ENCODE results near the gene GATB.

GATB gene

DNA sequence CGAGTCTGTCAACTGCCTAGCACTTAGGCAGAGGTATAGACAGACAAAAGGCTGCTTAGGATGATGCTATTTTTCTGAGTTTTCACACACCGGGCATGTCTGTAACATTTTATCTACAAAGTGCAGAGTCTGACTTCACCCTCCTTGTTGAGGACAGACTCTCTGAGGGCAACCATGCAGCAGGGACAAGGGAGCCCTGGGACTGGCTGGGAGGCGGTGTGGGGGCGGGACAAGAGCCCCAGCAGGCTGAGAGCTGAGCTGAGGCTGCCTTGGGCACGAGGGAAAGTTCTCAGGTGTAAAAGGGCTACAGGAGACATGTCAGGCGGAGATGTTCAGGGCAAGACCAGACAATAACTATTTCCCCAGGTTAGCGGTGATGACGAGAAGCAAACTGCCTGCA, 81.6 kb downstream of the GATB start:
- FAIRE-seq (no peak), DNase-seq (ENCODE audit: extremely low spot score, insufficient read length, low read depth) (no peak)

DNA sequence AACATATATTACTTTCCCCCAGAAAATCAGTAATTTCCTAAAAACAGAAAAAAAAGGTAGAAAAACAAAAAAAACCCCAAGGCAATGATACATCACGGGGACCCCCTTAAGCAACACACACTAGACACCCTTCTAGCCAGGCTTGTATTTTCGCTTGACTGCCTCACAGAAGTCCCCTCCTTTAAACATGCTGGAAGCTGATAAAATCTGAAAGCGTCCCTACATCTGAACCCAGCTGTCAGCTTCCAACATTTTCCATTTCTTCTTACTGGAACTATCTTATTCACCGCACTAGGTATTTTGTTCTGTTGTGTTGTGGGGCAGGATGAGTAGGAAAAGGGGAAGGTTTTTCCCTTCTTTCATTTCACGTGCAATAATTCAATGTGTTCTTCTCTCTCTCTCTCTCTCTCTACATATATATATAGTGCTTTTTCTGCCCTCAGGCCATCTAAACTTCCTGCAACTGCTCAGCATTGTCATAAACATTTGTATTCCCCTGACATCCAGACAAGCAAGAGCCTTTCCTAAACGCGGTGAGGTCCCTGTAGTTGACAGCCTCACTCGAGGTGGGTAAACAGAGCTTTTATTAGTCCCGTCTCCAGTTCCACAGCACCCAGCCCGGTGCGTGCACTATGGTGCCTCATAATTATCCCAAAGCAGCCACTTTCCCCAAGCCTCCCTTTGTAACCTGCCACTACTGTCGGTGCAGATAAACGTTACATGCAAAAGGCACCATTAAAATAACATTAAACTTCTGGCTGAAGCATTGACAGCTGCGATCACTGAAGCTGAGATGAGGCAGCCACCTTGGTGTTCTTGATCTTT, 82.5 kb downstream of the GATB start:
- DNase-seq (ENCODE audit: extremely low spot score, insufficient read length, low read depth) (no peak), FAIRE-seq (no peak)

DNA sequence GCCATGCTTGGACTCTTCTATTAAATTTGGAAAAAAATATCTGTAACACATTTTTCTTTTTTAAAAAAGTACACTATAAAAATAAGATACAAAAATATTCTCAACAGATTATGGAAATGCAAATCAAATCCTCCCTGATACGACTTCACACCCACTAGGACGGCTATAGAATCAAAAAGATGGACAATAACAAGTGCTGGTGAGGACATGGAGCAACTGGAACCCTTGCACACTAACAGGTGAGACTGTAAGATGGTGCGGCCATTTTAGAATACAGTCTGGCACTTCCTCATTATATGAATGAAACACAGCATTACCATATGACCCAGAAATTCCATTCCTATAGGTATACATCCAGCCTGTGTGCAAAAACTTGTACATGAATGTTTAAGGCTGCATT, 83.6 kb downstream of the GATB start:
- no peak for FAIRE-seq
- DNase-seq (ENCODE audit: extremely low spot score, insufficient read length, low read depth) = no peak

DNA sequence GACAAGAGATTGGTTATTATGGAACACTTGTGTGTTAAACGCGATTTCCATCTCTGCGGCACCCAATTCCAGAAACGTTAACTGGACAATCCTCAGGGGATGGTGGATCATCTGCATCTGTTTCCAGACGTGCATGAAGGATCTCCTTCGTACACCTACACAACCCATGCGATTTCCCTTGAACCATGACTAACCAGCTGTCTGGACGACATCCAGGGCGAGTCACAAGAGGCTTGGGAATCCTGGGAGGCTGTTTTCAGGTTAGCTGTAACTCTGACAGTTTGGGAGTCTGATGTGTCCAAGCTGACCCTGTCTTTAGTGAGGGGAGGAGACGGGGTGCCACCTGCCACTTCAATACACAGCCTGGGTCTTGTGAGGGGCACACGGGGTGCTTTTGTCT, 84.5 kb downstream of the GATB start:
- FAIRE-seq (no peak), DNase-seq (ENCODE audit: extremely low spot score, insufficient read length, low read depth) (no peak)

DNA sequence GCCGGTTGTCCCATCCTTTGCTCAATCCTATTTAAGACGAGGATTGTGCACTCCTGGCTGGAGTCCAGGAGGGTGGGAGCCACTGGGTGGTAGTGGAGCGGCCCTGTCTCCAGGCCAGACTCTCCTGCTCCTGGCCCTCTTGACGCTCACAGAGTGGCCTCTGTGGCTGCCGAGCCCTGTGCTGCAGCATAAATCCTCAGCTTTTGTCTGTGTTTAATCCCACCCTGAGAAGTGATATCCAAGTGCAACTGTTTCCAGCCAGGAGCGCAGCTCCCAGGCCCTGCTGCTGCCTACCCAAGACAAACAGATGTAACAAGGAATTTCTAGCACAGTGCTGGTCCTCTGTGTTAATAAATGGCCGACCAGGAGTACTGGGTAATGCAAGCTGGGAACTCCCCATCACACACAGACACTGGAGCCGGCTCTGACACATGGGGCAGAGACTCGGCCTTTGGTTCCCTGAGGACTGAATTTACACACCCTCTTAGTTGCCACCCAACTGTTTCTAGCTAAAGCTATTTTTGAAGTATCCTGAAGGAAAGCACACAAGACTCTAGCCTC, 85.3 kb downstream of the GATB start:
- DNase-seq (ENCODE audit: extremely low spot score, insufficient read length, low read depth) = no peak
- no peak for FAIRE-seq

DNA sequence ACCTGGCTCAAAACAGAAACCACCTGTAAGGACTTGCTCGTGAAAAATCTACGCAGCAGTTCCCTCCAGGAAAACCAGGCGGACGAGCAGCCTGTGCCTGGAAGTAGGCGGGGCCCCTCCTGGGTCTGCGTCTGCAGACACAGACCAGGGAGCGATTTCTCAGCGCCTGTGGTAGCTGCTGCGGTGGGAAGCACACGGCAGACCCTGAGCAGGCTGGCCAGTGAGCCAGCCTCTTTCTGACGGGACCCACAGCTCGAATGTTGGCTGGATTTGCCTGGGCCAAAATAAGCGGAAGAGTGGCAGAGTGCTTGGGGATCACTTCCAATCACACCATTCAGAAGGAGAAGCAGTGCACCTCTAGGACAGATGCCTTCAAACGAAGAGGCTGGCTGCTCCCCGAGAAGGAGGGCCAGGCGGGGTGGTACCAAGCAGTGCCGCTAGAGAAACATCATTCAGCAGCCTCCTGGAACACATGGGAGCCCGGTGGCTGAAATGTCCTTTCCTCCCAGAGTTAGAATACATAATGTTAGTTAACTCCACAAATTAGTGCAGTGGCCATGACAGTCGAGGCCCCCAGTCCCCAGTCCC, 85.9 kb downstream of the GATB start:
- FAIRE-seq (no peak), DNase-seq (ENCODE audit: extremely low spot score, insufficient read length, low read depth) (no peak)

DNA sequence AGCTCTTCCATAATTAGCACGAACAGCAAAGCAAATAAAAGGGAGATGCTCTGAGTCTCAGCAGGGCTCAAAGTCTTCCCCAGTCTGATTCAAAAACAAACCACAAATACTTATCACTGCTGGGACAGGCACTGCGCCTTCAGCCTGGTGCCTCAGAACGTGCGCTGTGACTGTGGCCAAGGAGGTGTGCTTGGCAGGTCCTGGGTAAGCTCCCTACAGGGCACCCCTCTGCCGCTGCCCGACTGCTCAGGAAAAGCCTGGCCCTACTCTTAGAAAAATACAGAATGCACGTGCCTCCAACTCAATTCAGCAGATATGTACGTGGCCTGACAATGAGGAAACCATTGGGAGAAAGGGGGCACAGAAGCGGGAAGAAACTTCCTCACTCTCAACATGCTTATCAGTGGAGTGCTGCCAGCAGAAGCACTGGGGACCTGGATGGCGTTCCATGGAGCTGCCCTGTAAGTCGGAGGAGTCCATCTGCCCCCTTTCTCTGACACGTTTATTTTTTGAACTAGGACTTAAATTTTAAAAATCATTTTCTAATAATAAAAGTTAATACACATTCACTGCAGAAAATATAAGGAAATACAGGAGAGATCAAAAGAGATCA, 86.8 kb downstream of the GATB start:
- DNase-seq (ENCODE audit: extremely low spot score, insufficient read length, low read depth) = no peak
- no peak for FAIRE-seq

DNA sequence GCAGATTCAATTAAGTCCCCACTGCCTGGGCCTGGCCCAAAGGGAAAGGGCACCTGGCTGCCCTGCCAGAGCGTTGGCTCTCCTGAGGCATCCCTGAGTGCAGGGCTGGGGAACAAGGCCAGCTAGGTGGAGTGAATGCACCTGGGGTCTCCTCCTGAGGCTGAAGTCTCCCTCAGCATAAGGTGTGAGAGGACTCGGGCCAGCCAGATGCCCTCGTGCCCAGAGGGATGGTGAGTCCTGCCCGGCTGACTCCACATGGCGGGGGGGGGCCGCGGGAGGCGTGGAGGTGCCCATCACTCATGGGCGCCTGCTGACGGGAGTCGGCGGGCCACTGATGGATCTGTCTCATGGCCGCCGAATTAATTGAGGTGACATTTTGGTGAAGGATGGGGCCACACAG, 87.8 kb downstream of the GATB start:
- no peak for FAIRE-seq
- DNase-seq (ENCODE audit: extremely low spot score, insufficient read length, low read depth) = no peak

DNA sequence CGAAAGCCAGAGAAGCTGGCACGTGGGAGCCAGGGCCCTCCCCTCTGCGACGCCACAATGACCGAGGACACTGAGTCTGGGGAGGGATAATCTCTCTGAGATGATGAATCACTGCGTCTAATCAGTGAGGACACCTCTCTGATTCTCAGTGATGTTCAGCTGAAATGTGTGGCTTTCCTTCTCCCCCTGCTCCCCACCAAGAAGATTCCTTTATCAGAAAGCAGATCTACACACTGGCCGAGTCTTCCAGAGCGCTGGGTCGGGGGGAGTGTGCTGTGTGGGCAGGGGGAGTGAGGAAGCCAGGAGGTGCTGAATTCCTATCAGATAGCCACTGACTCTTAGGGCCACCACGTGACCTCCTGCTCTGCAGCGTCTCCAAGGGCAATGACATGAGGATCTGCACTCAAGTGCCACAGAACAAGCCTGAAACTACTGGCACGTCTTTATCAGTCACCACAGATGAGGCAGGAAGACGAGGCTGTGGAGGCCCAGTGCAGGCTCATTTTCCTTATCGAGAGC, 89.2 kb downstream of the GATB start:
- FAIRE-seq (no peak), DNase-seq (ENCODE audit: extremely low spot score, insufficient read length, low read depth) (no peak)

DNA sequence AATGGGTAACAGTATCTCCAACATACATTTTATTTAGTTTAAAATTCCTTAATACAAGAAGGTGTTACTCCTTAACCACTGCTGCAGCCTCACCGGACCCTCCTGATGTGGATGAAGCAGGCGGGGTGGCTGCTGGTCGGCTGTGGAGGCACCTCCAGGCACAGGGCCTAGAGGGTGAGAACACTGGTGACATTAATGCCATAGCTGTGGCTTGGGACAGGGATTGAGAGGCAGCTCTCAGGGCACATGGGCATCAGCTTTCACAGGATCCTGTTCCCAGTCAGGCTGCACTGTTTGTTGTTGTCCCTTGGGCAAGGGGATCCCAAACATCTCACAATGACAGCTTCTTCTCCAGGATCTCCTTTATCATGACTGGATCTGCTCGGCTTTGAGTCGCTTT, 90.0 kb downstream of the GATB start:
- FAIRE-seq (no peak), DNase-seq (ENCODE audit: extremely low spot score, insufficient read length, low read depth) (no peak)

DNA sequence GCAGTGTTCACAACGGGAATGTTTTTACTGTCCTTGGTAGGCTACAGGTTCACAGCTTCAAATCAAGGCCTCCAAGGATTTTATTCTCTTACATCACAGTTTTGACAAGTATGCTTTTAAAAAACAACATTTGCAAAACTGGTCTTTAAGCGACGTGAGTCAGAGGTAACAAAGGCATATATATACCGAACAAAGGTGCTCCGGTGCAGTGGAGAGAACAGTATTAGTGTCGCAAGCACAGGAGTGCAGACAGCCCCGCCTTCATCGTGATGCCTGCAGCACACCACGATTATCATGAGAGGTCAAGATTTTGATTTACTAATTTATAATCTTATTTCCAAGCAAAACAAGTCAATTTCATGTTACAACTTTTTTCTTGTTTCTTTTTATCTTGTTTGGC, 90.8 kb downstream of the GATB start:
- no peak for FAIRE-seq
- no peak for DNase-seq (ENCODE audit: extremely low spot score, insufficient read length, low read depth)

DNA sequence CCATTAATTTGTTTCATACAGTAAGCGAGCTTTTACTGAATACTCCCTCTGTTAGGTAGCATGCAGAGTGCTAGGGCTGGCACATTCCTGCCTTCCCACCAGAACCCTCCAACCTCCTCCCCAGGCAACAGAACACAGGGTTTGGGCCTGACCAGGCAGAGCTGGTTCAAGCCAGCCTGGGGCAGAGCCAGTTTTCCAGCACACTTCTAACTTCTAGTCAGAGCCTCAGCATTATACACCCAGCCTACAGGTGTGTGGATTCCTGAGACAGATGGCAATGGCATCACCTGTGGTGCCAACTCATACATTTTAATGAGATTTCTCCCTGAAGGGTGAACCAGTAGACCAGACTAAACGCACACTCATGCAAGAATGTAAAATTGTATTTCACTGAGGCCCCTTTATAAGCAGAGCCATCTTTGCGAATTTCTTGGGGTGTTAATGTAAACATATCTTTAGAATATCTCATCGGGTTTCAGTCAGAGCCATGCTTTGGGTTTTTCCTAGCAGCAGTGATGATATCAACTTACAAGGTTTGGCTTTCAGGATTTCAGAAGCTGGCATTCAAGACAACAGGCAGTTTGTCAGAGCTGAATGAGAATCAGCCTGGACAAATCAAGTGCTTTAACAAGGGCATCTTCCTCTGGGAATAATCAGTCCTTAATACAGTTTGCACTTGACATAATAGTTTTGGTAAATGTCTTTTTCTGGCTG, 92.0 kb downstream of the GATB start:
- FAIRE-seq (no peak), DNase-seq (ENCODE audit: extremely low spot score, insufficient read length, low read depth) (no peak)

DNA sequence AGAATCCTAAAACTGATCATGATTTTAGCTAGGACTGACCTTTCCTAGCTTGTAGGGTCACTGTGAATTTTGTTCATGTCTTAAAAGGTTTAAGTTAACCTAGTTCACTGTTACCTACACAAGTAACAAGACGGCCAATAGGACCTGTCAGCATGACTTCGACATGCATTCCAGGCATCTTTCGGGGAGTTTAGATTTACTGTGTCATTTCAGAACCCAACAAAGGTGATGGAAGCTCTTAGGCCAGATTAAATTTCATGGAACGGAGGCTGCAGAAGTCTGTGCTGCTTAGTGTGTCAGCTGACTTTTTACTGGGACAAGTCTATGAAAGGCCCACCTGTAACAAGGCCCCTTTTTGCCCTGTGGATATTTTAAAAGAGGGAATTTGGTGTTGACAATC, 93.1 kb downstream of the GATB start:
- DNase-seq (ENCODE audit: extremely low spot score, insufficient read length, low read depth) (no peak), FAIRE-seq (no peak)

DNA sequence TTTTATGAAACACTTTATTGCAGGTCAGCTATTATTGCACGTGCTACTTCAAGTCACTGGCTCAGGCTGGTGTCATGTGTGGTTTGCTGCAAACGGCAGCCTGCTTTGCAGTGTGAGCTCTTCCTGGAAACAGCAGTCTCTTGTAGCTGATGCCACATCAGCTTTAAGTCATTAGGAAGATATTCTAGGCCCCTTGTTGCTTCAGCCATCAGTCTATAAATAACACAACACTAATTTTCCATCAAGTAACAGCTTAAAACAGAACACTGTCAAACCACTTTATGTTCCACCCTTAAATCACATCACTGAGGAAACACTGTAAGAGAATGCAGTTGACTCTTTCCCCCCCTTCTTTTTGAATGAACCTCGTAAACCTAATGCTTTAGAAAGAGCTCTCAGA, 93.8 kb downstream of the GATB start:
- FAIRE-seq (no peak), DNase-seq (ENCODE audit: extremely low spot score, insufficient read length, low read depth) (no peak)

DNA sequence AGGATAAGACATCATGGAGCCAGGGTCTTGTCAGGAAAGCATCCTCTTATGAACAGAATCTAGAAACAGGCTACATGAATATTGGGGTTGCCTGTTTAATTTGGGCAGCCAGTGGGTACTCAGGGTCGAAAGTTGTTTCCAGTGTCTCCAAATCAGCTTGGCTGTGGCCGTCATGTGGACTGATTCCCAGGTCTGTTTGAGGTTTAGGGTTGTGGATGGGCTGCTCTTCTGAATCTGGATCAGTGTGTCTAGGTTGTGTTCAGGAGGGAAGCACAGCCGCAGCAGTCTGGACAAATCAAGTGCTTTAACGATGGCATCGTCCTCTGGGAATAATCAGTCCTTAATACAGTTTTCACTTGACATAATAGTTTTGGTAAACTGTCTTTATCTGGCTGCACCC, 94.3 kb downstream of the GATB start:
- no peak for FAIRE-seq
- no peak for DNase-seq (ENCODE audit: extremely low spot score, insufficient read length, low read depth)

DNA sequence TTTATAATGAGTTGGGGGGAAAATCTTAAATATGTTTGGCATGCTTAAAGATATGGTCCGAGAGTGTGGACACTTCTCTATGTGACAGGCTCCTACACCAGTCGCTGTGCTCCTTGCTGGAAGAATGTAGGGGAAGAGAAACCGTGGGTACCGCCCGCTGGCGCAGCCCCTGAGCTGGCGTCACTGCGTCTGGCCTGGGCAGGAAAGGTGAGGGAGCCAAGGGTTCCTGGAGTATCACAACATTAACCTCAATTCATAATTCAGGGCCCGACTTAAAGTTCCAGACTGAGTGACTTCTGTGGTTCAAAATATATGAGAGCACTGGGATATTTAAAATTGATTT, 95.1 kb downstream of the GATB start:
- FAIRE-seq = no peak
- DNase-seq (ENCODE audit: extremely low spot score, insufficient read length, low read depth) = no peak

DNA sequence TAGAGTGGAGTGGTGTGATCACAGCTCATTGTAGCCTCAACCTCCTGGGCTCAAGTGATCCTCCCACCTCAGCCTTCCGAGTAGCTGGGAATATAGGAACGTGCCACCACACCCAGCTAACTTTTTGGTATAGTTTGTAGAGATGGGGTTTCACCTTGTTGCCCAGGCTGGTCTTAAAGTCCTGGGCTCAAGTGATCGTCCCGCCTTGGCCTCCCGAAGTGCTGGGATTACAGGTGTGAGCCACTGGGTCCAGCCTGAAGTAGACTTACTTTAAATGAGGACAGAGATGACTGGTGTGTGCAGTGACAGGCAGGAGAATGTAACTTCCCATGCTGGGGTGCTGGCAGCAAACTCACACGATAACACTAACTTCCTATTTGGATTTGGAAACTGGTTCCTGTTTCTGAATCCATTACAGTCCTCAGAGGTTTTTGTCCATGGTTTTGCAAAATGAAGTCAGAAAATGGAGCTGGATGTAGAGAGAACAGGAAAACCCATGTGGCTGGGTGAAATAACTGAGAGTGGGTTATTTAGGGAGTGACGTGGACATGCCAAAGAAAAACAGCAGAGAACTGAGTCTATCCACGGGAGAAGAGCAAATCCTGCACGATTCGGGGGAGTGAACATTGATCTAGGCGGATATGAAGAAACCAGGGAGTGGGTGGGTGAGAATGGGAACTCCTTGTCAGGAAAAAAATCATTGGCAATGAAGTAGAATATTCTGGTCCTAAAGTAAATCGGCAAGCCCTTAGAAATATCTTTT, 95.6 kb downstream of the GATB start:
- DNase-seq (ENCODE audit: extremely low spot score, insufficient read length, low read depth) = no peak
- FAIRE-seq = no peak

DNA sequence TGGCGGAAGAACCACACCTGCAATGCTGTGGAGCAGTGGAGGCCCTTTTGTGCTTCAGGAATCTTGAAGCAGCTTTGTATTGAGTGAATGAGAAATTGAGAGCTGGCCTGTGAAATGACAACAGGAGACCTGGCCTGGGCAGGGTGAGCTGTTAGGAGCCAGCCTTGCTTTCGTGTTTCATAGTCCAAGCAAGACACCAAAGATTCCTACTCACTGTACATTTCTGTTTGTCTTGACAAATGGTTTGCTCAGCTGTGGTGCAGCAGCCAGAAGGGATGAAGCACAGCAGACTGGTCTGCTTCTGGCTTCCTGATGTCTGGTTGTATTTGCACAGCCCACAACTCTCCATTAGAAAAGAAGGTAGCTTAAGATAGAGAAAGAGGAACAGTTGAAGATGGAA, 96.5 kb downstream of the GATB start:
- FAIRE-seq (no peak), DNase-seq (ENCODE audit: extremely low spot score, insufficient read length, low read depth) (no peak)

DNA sequence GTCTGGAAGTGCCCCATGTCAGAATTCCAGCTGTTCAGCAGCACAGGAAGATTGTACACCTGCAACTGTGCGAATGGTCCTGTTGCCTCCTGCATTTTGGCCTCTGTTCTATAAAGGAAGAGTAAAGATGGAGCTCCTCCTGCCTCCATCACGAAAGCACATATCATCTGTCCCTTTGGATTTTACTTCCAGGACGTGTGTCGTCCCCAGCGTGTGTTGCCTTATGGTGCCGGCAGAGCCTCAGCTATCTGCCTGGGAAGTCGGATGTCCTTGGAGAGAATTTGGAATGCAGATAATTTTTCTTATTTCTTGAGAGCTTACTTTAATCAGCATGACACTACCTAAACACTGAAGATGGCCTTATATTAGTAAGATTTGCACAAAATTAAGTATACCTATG, 97.7 kb downstream of the GATB start:
- DNase-seq (ENCODE audit: extremely low spot score, insufficient read length, low read depth) = no peak
- FAIRE-seq = no peak

DNA sequence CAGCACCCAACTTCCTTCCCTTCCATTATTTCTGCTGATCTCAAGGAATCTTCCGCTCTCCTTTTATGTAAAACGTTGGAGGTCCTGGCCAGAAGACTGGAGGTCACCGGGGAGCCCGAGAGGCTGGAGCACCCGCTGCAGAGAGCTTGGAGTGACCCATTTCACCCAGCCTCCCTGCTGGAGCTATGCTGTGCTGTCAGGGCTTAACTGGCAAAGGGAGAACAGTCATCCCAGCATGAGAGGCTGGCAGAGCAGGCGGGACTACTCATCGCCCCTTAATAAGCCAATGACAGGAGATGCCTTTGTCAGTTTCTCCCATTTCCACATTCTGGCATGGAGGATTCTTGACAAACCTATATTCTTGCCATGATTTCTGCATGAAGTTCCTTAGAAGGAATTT, 98.9 kb downstream of the GATB start:
- FAIRE-seq (no peak), DNase-seq (ENCODE audit: extremely low spot score, insufficient read length, low read depth) (no peak)

All from GM18507 (cell line).